CD4-positive, alpha-beta T cell treated with Interferon gamma for 1 hour (primary cell): ENCODE data around the gene TOB1.
A peak's percentile ranks its signal among the peaks of the same experiment; 100 is the strongest.
"Not testable (repeated sequence)": the region's sequence is repeated elsewhere in the genome, so short reads cannot be mapped to it uniquely, and the experiment has no call there.

Experiments used
- DNase-seq: peaks from one replicate; pipeline ENCODE4 v3.0.0-alpha.2; 2020

Gene TOB1

GRCh38 chr17:50894513-50894912 is 28.4 kb upstream of the TOB1 start:
- DNase-seq = not testable (repeated sequence)

DNA sequence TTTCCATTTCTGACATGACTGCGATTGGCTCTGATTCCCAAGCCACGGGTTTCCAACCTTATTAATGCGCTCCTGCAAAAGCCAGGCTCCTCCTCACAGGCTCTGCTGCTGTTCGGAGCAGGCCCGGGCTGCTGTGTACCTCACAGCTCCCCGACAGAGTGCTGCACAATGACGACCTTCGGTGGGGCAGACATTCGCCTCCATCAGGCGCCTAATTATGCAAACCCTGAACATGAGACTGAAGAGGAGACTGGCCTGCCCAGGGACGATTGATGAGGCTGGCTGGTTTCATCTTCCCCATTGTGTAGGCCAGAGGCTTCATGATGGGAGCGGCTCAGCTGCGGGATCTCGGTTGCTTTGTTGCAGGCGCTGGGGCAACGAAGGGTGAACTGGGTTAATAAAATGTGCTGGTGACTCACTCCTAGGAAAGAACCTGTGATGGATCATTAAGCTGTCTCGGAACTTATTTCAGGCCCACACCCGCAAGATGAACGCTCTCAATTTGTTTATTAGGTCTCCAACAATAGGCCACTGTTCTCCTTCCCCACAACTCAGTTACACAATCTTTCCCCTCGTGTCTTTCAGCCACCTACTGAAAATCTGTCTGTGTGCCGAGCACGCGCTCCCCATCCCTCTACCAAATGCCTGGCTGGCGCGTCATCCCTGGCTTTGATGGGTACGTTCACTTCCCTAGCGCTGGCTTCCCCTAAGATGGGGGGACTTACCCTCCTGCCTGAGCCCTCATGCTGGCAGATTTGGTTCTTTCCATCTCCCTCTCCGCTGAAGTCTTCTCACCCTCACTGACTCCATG is 27.2 kb upstream of the TOB1 start:
- DNase-seq = no peak

DNA sequence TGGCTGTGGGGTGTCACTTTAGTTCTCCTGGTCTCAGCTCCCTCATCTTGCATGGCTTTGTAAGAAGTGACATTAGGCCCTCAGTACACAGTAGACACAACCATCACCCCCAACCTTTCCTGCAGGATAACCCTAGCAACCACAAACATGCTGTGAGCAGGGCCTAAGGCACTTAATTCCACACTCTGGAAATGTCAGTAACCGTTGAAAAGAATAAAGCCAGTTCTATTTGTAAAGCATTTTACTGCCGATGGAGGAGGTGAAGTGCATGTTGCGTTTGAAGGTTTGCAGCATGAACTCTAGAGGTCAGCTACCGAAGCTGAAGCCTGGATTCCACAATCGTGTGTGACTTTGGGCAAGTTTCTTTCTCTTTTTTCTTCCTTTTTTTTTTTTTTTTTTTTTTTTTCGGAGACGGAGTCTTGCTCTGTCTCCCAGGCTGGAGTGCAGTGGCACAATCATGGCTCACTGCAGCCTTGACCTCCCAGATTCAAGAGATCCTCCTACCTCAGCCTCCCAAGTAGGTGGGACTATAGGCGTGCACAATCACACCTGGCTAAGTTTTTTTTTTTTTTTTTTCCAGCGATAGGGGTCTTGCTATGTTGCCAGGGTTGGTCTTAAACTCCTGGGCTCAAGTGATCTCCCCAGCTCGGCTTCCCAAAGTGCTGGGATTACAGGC is 26.1 kb upstream of the TOB1 start:
- no peak for DNase-seq

GRCh38 chr17:50891577-50891989 is 25.4 kb upstream of the TOB1 start:
- no peak for DNase-seq

DNA sequence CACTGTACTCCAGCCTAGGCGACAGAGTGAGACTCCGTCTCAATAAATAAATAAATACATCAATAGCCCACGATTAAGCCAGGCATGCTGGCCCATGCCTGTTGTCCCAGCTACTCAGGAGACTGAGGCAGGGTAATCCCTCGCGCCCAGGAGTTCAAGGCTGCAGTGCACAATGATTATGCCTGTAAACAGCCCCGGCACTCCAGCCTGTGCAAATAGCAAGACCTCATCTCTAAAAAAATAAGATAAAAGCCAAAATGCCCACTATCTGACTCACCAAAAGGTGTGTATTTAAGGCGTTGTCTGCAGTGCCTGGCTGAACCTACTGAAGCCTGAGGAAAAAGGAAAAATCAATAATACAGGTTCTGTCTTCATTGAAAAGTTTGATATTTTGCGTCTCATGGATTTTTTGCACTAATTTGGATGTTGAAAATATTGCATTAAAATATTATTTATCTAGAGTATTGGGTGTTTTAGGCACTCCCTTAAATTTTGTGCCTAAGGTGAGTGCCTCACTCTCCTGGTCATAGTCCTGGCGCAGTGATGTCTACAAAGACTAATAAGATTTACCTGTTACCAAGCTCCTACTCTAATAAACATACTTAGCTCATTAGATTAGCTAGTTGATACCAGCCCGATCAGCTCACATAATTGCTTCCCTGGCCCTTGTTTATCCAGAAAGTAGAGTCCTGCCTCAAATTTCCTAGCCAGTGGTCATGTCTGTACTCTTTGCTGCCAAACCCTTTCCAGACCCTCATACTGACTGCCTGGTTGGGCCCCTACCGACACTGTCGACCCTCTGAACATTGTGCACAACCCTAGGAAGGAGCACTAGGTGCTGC is 24.7 kb upstream of the TOB1 start:
- no peak for DNase-seq

GRCh38 chr17:50889528-50890118 is 23.5 kb upstream of the TOB1 start:
- no peak for DNase-seq

- DNase-seq = no peak
Measured at GRCh38 chr17:50887705-50888245, 21.6 kb upstream of the TOB1 start.

- no peak for DNase-seq
Measured at GRCh38 chr17:50884439-50885311, 18.5 kb upstream of the TOB1 start.

- peak; percentile 16 for DNase-seq
Measured at GRCh38 chr17:50883850-50884438, 17.8 kb upstream of the TOB1 start.

DNA sequence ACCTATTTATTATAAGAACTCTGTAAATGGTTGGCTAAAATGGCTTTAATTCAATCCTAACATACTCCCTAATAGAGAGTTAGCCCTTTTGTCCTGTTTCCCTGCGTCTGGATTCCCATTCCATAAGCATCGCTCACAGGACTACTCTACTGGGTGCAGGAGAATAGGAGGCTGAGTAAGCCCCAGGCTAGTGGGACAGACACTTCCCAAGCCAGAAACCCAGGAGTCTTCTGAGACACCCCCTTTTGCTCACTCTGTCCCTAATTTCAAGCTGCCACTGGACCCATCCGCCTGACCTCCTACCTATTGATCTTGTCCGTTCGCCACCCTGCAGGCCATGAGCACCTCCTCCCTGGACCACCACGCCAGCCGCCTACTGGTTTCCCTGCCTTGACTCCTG is 16.7 kb upstream of the TOB1 start:
- no peak for DNase-seq

GRCh38 chr17:50881182-50881581 is 15.0 kb upstream of the TOB1 start:
- no peak for DNase-seq

- no peak for DNase-seq
Measured at GRCh38 chr17:50879086-50879485, 12.9 kb upstream of the TOB1 start.

GRCh38 chr17:50877838-50878237 is 11.7 kb upstream of the TOB1 start:
- DNase-seq = no peak

- not testable (repeated sequence) for DNase-seq
Measured at GRCh38 chr17:50877042-50877441, 10.9 kb upstream of the TOB1 start.

DNA sequence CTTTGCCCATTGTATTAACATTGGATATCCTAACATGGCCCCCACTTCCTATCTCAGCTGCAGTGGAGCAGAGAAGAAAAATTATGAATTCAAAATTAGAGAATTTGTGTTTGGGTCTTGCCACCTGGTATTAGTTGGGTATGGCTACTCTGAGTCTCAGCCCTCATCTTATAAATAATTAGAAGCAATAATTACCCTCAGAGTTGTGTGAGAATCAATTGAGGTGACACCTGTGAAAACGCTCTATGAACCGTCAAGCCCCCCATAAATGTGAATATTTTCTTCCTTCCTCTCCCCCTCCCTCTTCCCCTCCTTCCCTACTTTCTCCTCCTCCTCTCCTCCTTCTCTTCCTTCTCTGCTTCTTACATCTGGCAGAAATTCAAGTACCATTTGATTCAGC is 8.9 kb upstream of the TOB1 start:
- no peak for DNase-seq

DNA sequence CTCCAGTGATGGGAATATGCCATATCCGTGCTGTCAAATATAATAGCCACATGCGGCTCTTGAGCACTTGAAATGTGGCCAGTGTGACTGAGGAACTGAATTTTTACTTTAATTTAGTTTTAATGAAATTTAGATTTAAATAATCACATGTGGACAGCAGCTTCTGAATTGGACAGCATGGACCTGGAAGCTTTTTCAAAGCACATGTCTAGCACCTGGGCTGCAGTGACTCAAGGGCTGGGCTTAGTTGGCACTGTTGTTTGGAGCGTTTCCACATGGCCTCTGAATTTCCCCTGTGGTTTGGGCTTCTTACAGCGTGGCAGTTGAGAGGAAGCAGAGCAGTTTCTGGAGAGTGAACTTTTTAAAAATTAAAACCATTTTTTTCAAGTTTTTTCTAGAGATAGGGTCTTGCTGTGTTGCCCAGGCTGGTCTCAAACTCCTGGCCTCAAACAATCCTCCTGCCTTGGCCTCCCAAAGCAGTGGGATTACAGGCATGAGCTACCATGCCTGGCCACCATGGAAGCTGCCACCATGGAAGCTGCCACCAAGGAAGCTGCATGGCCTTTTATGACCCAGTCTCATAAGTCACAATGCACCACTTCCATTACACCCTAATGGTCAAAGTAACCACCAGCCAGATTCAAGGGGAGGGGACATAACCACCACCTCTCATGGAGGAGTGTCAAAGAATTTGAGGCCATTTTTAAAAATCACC is 6.7 kb upstream of the TOB1 start:
- peak; percentile 47 for DNase-seq

DNA sequence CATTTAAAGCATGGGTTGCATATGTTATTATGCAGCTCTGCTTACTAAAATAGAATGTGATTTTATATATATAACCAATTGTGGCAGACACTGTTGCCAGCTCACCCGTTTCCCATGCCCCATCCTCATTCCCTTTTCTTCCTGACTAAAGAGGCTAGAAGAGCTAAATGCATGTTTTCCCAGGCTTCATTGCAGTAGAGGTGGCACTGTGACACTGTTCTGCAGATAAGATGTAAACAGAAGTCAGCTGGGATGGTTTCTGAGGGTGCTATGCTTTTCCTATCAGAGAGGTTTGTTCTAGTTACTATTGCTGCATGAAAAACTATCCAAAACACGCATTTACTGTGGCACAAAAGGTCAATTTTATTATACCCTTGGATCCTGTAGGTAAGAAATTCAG is 5.7 kb upstream of the TOB1 start:
- DNase-seq = no peak

DNA sequence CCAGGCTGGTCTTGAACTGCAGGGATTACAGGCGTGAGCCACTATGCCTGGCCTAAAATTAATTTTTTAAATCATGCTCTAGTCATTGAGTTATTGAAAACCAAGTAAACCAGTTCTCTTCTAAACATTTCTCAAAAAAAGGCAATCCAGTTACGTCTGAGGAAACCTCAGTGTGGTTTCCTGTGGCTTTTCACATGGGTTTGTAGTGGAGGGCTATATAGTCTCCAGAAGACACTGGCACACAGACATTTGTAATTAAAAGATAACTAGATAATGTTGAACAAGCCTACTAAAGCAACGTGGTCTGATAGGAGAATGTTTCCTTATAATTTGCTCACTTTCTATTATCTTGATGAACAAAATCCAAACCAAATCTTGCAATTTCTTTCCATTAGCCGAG is 5.2 kb upstream of the TOB1 start:
- DNase-seq = peak; percentile 17

- no peak for DNase-seq
Measured at GRCh38 chr17:50868602-50869001, 2.4 kb upstream of the TOB1 start.

GRCh38 chr17:50868140-50868438 is 1.9 kb upstream of the TOB1 start:
- DNase-seq = no peak
